ENCODE measurements around the gene MED22. TPM values are rescaled to one million over a fixed set of nuclear protein-coding genes. Genes with fewer than 3 reads are reported as not detected.

MED22 gene
- total and polyA plus RNA-seq, 10 donors, result 13.3 to 33.7 (median 28.3) TPM

- intact Hi-C loops (cut with DNase I; ENCODE audit: low total_unique reads), result no loop called here
- DNase-seq, result peak; percentile 88
- no peak for TF ChIP-seq CTCF (IDR thresholded peaks at IDR 0.05 in 8 of 11, conservative IDR thresholded peaks at IDR 0.05 in 3 of 11)
- no peak for TF ChIP-seq POLR2A (IDR thresholded peaks at IDR 0.05)
- no peak for TF ChIP-seq POLR2AphosphoS5 (IDR thresholded peaks at IDR 0.05)
- H3K27ac ChIP-seq, result peak overlapping the region; percentile 89 to 95 (median 94)
- H3K4me1 ChIP-seq, result peaks cover 20 to 82% (median 43%) of the 10 kb centered on the region in 6 donors
- H3K27me3 ChIP-seq (replicated peaks in 1 of 7), result no peaks in the 10 kb centered on the region
- H3K4me3 ChIP-seq, result peak overlapping the region; percentile 66 to 100 (median 88)
- H3K36me3 ChIP-seq, result peaks cover 7 to 74% (median 68%) of the 10 kb centered on the region in 6 donors
- WGBS, 5 donors, result 0 to 1% (median 0%) methylated on average over 29 to 41 of the region's 41 CpGs
- H3K9me3 ChIP-seq, result no peaks in the 10 kb centered on the region
Observed at GRCh38 chr9:133347515-133347984, 381 bp downstream of the MED22 start.

DNA sequence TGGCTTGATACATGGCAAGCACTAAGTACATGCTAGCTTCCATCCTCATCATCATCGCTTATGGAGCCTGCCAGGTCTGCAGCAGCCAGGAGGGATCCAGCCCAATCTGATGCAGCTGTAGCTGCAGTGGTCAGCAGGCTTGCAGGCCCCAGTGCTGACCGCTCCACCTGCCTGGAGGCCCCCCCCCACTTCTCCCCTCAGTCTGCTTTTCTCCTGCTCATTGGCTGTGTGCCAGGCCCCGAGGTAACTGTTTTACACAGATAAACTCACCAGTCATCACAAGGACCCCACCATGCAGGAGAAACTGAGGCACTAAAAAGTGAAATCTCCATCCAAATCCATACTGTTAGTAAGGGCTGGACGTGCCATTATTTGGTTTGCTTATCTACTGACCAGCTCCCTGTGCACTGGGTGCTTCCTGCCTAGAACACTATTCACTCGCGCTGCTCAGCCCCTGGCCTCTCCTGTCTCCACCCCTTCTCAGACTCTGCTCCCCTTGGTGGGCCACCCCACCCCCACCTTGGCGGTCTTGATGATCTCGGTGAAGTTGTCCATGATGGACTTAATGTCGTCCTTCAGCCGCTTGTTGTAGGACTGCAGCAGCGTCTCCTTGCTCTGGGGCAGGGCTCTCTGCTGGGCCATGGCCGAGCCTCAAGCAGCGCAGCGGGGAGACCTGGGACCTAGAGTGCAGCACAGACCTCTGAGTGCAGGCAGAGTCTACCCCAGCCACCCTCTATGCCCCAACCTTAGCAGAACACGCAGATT, 1.7 kb downstream of the MED22 start:
- TF ChIP-seq CTCF (IDR thresholded peaks at IDR 0.05 in 8 of 11, conservative IDR thresholded peaks at IDR 0.05 in 3 of 11) (no peak), POLR2A (IDR thresholded peaks at IDR 0.05) (no peak), POLR2AphosphoS5 (IDR thresholded peaks at IDR 0.05) (no peak)
- intact Hi-C loops (cut with DNase I; ENCODE audit: low total_unique reads), result no loop called here
- no peak for DNase-seq
- no peaks in the 10 kb centered on the region for H3K9me3 ChIP-seq
- H3K27me3 ChIP-seq (replicated peaks in 1 of 7), result no peaks in the 10 kb centered on the region
- H3K4me3 ChIP-seq, result peak overlapping the region in 6 of 8 donors; percentile 66 to 100 (median 88)
- H3K4me1 ChIP-seq, result peaks cover 24 to 82% (median 56%) of the 10 kb centered on the region in 6 donors
- 79 to 83% (median 81%) methylated on average over 15 of the region's 15 CpGs for WGBS, 5 donors
- H3K36me3 ChIP-seq, result peaks cover 6 to 74% (median 68%) of the 10 kb centered on the region in 6 donors
- H3K27ac ChIP-seq, result peak overlapping the region in 5 of 8 donors; percentile 89 to 94 (median 94)

- WGBS, 5 donors, result 87 to 98% (median 93%) methylated on average over 6 of the region's 6 CpGs
- intact Hi-C loops (cut with DNase I; ENCODE audit: low total_unique reads), result no loop called here
- TF ChIP-seq POLR2AphosphoS5 (IDR thresholded peaks at IDR 0.05) (no peak), CTCF (IDR thresholded peaks at IDR 0.05 in 8 of 11, conservative IDR thresholded peaks at IDR 0.05 in 3 of 11) (no peak), POLR2A (IDR thresholded peaks at IDR 0.05) (no peak)
- H3K27ac ChIP-seq, result no peak overlapping the region
- H3K27me3 ChIP-seq (replicated peaks in 1 of 7), result no peaks in the 10 kb centered on the region
- no peak for DNase-seq
- no peak overlapping the region for H3K4me3 ChIP-seq
- no peaks in the 10 kb centered on the region for H3K9me3 ChIP-seq
- peaks cover 6 to 74% (median 64%) of the 10 kb centered on the region in 6 donors for H3K36me3 ChIP-seq
- H3K4me1 ChIP-seq, result peaks cover 28 to 82% (median 61%) of the 10 kb centered on the region in 6 donors
Observed at GRCh38 chr9:133345596-133345995, 2.3 kb downstream of the MED22 start.

GRCh38 chr9:133344979-133345378, 3.0 kb downstream of the MED22 start:
- H3K4me3 ChIP-seq, result no peak overlapping the region
- H3K27ac ChIP-seq, result no peak overlapping the region
- DNase-seq, result no peak
- H3K36me3 ChIP-seq, result peaks cover 2 to 74% (median 59%) of the 10 kb centered on the region in 6 donors
- no peak for TF ChIP-seq POLR2A (IDR thresholded peaks at IDR 0.05)
- TF ChIP-seq POLR2AphosphoS5 (IDR thresholded peaks at IDR 0.05), result no peak
- TF ChIP-seq CTCF (IDR thresholded peaks at IDR 0.05 in 8 of 11, conservative IDR thresholded peaks at IDR 0.05 in 3 of 11), result no peak
- WGBS, 5 donors, result 96 to 99% (median 96%) methylated on average over 12 of the region's 12 CpGs
- intact Hi-C loops (cut with DNase I; ENCODE audit: low total_unique reads), result no loop called here
- no peaks in the 10 kb centered on the region for H3K27me3 ChIP-seq (replicated peaks in 1 of 7)
- H3K9me3 ChIP-seq, result no peaks in the 10 kb centered on the region
- peaks cover 34 to 82% (median 63%) of the 10 kb centered on the region in 6 donors for H3K4me1 ChIP-seq

Measured in spleen (tissue), 11 donors.